GM12891 (cell line): Measurements from ENCODE around the gene CCND2.

Source experiments
- DNase-seq: peaks from one replicate; pipeline ENCODE4 v3.0.0; 2011; ENCODE audit warnings: low spot score; ENCODE audit not compliant: insufficient read length
- FAIRE-seq: peaks from 2 replicates; lab custom pipeline; 2011; peaks lifted over from hg19 to GRCh38; lab: Jason Lieb, UNC
- PAX5 ChIP-seq: IDR thresholded peaks from 2 replicates; pipeline ENCODE4 v1.6.1; 2011; ENCODE audit warnings: low read length, moderate library complexity, mild to moderate bottlenecking; ENCODE audit not compliant: insufficient read depth, severe bottlenecking
- POLR2A ChIP-seq: IDR thresholded peaks from 2 replicates; pipeline ENCODE4 v1.6.1; 2011; ENCODE audit warnings: low read depth, low read length, control low read depth
- POLR2AphosphoS5 ChIP-seq: IDR thresholded peaks from 2 replicates; pipeline ENCODE4 v1.6.1; 2011; ENCODE audit warnings: low read depth, low read length, control low read depth
- POU2F2 ChIP-seq: IDR thresholded peaks from 2 replicates; pipeline ENCODE4 v1.6.1; 2011; ENCODE audit warnings: low read depth, mild to moderate bottlenecking, control low read depth, low read length, moderate library complexity
- SPI1 ChIP-seq: IDR thresholded peaks from 2 replicates; pipeline ENCODE4 v1.6.1; 2011; ENCODE audit warnings: low read depth, low read length, control low read depth
- TAF1 ChIP-seq: IDR thresholded peaks from 2 replicates; pipeline ENCODE4 v1.6.1; 2011; ENCODE audit warnings: low read depth, low read length, control low read depth

The CCND2 gene

DNA sequence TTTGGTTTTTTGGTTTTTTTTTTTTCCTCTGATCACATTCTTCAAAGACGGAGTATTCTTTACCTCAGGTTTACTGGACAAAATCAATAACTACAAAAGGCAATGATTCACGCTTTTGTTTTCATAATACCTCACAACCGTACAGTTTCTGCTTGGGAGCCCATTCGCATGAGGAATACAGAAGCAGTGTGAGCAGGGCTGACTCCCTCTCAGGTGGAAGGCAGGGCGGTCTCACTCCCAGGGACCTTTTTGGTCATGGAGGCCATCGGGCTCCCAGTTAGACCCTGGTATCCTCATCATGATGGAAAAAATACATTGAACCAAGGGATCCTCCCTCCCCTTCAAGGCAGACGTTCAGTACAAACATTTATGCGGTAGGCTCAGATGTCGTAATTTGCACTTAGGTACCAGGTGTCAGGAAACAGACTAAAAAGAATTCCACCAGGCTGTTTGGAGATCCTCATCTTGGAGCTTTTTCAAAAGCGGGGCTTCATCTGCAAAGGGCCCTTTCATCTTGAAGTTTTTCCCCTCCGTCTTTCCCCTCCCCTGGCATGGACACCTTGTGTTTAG is 28.5 kb downstream of the CCND2 start:
- TF ChIP-seq POU2F2 (no peak), TAF1 (no peak)
- DNase-seq (no peak), FAIRE-seq (no peak)

GRCh38 chr12:4302881-4303280 is 29.3 kb downstream of the CCND2 start:
- FAIRE-seq = no peak
- no peak for DNase-seq
- no peak for TF ChIP-seq POU2F2
- peak; percentile 23; the same call in 1 of the 2 replicates for TF ChIP-seq POLR2AphosphoS5
- TF ChIP-seq POLR2A = no peak

- DNase-seq (no peak), FAIRE-seq (no peak)
- TF ChIP-seq PAX5 (no peak), POLR2AphosphoS5 (0 out of 2 replicates have a peak, but pooled peaks have one; percentile 26)
These were observed 30.2 kb downstream of the CCND2 start for GRCh38 chr12:4303750-4304149.

DNA sequence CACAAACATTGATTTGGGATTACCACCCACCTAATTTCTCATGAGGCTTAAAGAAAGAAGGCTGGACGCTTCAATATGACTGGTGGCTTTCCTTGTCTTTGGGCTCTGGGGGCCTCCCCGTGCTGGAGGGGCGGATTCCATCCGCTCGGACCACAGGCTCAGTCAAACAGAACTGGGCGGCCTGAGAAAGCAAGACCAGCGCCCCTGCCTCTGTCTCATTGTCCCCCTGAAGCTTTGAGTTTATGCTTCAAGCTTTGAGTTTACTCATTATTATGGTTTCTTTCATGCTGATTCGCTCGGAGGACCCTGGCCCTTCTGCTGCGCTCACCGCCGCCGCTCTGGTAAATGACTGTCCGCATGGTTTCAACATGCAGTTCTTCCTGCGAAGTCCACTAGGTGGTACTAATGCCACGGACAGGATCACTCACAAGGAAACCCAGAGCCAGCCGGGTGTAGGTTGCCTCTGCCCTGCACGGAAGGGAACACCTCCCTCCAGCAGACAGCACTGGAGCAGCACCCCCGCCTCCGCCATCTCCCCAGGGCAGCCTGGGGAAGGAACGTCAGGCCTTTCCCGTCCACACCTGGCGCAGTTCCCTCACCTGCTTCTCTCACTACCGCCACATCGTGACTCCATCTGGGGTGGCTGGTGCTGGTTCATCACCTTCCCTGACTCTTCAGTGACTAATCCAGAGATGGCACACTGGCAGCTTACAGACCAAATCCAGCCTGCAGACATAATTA is 34.2 kb downstream of the CCND2 start:
- TF ChIP-seq POLR2AphosphoS5 (no peak), POLR2A (no peak), TAF1 (no peak)
- peak; percentile 9 for FAIRE-seq
- peak; percentile 53 for DNase-seq

- TF ChIP-seq POLR2A = no peak
- no peak for TF ChIP-seq SPI1
- no peak for TF ChIP-seq TAF1
- TF ChIP-seq POLR2AphosphoS5 = no peak
- no peak for TF ChIP-seq PAX5
- TF ChIP-seq POU2F2 = no peak
- DNase-seq (no peak), FAIRE-seq (no peak)
These were observed 34.9 kb downstream of the CCND2 start for GRCh38 chr12:4308334-4308950.

DNA sequence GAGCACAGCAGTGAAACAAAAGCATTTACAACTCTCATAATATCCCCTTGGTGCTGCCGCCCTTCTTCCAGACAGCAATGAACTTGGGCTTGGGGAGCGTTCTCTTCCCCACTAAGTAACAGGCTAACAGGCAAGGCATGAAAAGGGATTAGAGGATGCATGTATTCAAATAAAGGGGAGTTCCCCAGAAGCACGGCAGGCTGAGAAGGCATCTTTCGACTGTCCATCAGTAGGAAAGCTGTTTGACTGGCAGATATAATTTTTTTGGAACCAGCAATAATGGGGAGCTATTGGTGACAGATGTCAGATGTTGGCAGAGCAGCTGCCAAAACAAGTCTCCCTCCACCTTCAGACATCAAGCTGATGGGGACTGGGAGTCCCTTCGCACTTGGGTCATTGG is 38.2 kb downstream of the CCND2 start:
- DNase-seq (no peak), FAIRE-seq (no peak)
- TF ChIP-seq SPI1 (no peak), POU2F2 (no peak), TAF1 (no peak), POLR2A (no peak), PAX5 (no peak), POLR2AphosphoS5 (no peak)

- no peak for DNase-seq
- TF ChIP-seq SPI1 = no peak
- no peak for TF ChIP-seq POU2F2
- TF ChIP-seq TAF1 = no peak
- TF ChIP-seq POLR2A = no peak
- TF ChIP-seq POLR2AphosphoS5 = no peak
- no peak for TF ChIP-seq PAX5
- FAIRE-seq = peak; percentile 41
These were observed 38.7 kb downstream of the CCND2 start for GRCh38 chr12:4312251-4312650.

GRCh38 chr12:4320497-4320852 is 46.9 kb downstream of the CCND2 start:
- TF ChIP-seq POLR2AphosphoS5 = no peak
- no peak for TF ChIP-seq PAX5
- TF ChIP-seq SPI1 = no peak
- TF ChIP-seq POU2F2 = no peak
- TF ChIP-seq TAF1 = no peak
- TF ChIP-seq POLR2A = no peak
- no peak for FAIRE-seq
- no peak for DNase-seq

GRCh38 chr12:4320853-4321701 is 47.5 kb downstream of the CCND2 start, which contains the start of gene TIGAR:
TSS of gene TIGAR (plus strand) at chr12:4321213. CDS start at chr12:4321272, 59 bp downstream.
- peak; percentile 100 for FAIRE-seq
- TF ChIP-seq POLR2A (peak; percentile 97), POLR2AphosphoS5 (peak; percentile 96), POU2F2 (peak; percentile 74; the same call in 1 of the 2 replicates), PAX5 (peak; percentile 6), TAF1 (peak; percentile 89), SPI1 (peak; percentile 21; the same call in 1 of the 2 replicates)
- DNase-seq = peak; percentile 97

- FAIRE-seq (no peak), DNase-seq (no peak)
- TF ChIP-seq POU2F2 (no peak), TAF1 (no peak), POLR2A (no peak), PAX5 (no peak), POLR2AphosphoS5 (no peak), SPI1 (no peak)
These were observed 49.2 kb downstream of the CCND2 start for GRCh38 chr12:4322726-4323125.
